ENCODE measurements around the gene IL1RAP.
"Not testable (repeated sequence)": the region's sequence is repeated elsewhere in the genome, so short reads cannot be mapped to it uniquely, and the experiment has no call there.

The IL1RAP gene, protein sequence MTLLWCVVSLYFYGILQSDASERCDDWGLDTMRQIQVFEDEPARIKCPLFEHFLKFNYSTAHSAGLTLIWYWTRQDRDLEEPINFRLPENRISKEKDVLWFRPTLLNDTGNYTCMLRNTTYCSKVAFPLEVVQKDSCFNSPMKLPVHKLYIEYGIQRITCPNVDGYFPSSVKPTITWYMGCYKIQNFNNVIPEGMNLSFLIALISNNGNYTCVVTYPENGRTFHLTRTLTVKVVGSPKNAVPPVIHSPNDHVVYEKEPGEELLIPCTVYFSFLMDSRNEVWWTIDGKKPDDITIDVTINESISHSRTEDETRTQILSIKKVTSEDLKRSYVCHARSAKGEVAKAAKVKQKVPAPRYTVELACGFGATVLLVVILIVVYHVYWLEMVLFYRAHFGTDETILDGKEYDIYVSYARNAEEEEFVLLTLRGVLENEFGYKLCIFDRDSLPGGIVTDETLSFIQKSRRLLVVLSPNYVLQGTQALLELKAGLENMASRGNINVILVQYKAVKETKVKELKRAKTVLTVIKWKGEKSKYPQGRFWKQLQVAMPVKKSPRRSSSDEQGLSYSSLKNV

DNA sequence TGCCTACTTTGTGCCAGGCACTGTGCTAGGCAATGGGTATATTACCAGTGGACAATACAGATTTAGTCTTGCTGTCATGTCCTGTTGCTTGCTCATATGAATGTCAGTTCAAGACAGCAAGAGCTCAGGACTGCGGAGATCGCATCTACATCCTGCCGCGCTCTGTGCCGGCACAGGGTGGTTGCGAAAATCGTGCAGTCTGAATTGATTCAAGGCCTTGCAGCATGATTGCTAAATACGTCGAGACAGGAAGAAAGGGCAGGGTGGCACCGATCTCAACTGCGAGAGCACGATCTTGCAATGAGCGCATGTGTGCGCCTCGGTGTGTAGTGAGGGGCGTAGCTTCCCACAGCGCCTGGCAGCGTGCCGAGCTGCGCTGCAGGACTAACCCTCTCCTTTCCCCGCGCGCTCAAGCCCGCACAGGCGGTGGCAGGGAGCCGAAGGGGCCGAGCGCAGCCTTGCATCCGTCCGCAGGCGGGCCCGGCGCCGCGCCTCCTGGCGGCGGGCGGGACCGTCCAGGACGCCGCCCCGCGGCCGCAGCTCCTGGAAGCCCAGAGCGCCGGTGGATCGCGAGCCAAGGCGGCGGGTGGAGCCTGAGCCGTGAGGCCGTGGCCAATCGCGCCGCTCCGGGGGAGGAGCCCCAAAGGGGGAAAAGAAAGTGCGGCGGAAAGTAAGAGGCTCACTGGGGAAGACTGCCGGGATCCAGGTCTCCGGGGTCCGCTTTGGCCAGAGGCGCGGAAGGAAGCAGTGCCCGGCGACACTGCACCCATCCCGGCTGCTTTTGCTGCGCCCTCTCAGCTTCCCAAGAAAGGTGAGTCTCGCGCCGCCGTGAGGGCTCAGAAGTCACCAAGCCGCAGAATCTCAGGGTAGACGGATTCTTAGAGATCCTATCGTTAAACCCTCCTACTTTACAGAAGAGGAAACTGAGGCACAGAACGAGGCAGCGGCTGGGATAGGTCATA, at the start of gene IL1RAP:
Gene IL1RAP, plus strand, starts transcription at position 677 of the 962 bp plus-strand sequence. CDS start 50,205 bp downstream, outside the sequence.
- DNase-seq (ENCODE audit: low spot score), result peak; percentile 95

DNA sequence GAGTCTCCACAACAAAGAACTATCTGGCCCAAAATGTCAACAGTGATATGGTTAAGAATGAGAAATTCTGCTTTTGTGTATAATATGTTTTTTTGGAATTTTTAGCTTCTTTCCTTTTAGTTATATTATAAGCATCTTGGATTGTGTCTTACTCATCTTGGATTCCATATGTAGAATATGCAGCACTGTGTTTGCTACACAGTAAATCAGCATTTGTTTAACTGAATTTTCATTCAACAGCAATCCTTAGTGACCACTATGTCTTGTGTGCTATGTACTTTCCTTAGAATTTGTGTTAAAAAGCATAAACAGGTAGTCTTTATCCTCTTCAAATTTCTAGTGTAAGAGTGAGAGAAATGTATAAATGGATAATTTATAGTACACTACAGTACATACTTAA, 46.0 kb upstream of the IL1RAP start:
- DNase-seq (ENCODE audit: low spot score), result no peak

DNA sequence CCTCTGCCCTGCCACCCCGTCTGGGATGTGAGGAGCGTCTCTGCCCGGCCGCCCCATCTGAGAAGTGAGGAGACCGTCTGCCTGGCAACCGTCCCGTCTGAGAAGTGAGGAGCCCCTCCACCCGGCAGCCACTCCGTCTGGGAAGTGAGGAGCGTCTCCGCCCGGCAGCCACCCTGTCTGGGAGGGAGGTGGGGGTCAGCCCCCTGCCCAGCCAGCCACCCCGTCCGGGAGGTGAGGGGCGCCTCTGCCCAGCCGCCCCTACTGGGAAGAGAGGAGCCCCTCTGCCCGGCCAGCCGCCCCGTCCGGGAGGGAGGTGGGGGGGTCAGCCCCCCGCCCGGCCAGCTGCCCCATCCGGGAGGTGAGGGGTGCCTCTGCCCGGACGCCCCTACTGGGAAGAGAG, 40.6 kb upstream of the IL1RAP start:
- not testable (repeated sequence) for DNase-seq (ENCODE audit: low spot score)

DNA sequence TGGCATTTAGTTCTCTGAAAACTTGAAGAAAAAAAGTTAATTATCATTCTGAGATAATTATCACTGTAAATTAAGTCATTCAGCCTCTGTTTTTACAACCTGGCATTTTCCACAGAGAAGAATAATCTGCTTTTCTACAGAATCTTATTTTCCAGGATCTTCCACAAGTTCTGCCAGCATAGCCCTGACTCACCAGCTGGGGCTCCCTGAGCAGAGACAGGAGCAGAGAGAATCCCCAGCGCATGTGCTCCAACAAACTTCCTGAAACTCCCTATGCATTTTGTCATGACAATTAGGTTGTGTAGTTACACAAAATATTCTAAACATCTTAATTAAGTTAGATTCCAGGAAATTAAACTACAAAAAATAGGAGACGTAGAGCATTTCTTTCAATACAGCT, 32.1 kb upstream of the IL1RAP start:
- DNase-seq (ENCODE audit: low spot score), result no peak

DNA sequence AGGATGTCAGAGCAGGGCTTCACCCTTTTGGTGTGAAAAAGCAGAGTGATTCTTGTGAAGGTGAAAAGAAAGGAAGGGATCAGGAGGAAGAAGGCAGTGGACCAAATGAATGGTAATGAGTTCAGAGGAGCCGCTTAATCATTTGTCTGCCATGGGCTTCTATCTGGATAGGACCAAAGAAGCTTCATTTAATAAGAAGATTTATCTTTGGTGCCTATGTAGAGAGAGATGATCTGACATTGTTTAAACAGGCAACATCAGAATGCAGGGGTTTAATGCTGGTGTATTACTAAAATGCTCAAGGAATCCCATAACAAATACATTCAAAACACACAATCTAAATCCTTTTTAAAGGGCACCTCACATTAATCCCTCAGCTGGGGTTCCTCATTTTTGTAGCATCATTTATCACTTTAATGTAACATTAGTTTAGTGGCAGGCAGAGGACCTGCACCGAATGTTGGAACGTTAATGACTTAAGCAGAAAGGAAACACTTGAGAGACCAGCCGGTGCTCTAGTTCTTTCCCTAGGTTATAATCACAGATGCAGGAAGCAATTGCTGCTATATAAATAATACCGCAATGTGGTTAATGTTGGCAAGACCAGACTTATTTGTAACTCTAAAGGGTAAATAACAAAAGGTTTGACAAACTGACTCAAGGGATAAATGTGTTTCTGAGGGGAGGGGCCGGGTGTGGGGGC, 27.9 kb upstream of the IL1RAP start:
- no peak for DNase-seq (ENCODE audit: low spot score)

DNA sequence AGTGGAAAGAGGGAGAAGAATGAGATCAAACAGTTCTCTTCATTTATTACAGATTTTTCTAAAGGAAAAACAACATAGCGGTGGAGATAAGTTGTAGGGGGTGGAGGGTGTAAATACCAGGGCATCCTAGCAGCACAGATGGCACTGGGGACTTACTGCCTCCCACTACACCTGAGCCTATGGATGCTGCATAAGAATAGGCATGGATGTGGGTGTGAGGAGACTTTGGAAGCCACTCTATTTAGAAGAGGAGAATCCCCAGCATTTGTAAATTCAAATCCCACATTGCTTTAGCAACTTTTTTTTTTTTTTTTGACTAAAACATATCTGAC, 27.4 kb upstream of the IL1RAP start:
- no peak for DNase-seq (ENCODE audit: low spot score)

DNA sequence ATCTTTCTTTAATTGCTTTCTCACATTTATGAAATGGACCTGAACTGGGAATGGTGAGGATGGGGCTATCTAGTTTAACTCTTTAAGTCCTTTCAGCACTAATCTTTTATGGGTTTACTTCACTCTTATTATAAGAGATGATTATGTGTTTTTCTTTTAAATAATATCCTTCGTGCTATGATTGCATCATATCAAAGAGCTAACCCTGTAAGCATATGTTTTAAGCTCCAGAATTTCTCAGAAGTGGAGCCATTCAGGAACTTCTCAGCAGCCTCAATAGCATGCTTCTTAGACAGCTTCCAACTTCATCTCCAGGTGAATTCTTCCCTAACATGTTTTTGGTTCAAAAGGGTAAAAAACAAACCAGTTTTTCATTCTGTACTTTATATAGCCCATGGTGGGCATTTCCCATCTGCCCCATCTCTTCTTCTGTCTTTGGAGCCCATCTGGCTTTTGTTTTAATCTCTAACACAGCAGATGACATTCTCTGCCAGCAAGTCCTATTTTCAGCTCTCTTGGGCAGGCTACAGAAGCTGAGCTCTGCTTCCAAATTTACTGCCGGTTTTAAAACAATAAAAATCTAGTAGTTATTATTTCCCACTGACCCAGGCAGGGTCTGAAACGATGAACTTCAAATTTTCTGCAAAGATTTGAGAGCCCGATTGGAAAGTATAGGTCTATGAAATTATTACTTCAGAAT, 26.8 kb upstream of the IL1RAP start:
- DNase-seq (ENCODE audit: low spot score), result no peak

DNA sequence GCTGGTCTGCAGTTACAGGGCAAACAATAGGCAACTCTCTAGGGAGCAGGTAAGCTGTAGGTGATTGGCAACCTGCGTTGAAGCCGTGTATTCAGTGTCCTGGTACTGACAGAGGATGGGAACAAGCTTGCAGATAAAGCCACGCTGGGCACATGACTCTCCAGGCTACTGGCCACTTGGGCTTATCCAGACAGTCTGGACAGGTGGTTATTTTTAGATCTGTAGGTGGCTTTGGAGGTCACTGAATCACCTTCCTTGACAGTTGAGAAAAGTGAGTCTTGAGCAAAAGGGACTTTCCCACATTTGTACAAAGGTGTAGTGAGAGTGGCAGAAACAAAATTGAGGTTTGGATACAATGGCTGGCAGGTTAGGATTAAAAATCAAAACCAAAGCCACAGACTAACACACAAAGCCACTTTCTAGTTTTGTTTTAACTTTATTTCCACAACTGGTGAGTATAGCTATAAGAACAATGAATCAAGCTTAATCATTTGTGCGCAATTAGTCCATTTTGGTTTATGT, 22.3 kb upstream of the IL1RAP start:
- DNase-seq (ENCODE audit: low spot score), result no peak

DNA sequence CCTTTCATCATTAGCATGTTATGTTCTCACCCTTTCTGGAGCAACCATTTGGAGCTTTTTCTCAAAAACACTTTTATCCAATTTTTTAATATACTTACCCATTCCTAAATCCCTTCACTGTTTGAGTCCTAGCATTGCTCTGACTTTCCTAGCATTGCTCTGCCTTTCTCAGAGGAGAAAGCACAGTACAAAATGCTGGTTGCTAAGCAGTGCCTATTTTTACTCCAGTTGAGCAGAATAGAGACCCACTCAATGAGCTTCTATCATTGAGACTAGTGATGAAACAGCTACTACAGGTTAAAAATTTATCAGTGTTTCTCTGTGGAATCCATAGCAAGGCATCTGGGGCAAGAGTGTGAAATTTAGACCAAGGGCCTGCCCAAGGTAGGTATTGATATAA, 21.8 kb upstream of the IL1RAP start:
- DNase-seq (ENCODE audit: low spot score), result no peak

DNA sequence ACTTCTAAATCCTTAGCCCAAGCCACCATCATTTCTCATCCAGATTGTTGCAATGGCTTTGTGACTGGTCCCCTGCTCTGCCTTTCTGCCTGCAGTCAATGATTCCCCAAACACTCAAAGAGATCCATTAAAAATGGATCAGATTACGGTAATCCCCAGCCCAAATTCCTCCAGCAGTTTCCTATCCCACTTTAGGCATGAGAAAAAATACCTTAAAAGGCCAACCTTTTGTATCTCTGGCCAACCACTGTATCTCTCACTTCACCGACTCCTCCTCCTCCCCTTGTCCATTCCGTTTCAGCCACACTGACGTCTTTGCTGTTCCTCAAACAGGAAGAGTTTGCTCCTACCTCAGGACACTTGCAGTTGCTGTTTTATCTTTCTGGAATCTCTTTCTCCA, 20.9 kb upstream of the IL1RAP start:
- DNase-seq (ENCODE audit: low spot score), result no peak

DNA sequence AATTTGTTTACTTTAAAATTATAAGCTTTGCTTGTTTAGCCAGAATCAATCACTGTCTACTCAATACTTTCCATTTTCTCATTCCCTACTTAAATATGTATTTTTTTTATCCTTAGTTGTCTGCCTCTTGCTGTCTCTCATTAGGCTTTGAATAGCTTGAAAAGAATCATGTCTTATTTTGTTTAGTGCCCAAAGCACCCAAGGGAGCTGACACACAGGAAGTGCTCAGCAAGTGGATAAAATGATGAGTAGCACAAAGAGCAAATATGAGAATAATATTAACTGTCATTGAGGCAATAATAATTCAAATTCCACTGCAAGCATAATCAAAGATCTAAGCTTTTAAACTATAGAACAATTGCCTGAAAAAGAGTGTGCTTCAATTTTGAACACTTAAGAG, 19.0 kb upstream of the IL1RAP start:
- DNase-seq (ENCODE audit: low spot score), result no peak

DNA sequence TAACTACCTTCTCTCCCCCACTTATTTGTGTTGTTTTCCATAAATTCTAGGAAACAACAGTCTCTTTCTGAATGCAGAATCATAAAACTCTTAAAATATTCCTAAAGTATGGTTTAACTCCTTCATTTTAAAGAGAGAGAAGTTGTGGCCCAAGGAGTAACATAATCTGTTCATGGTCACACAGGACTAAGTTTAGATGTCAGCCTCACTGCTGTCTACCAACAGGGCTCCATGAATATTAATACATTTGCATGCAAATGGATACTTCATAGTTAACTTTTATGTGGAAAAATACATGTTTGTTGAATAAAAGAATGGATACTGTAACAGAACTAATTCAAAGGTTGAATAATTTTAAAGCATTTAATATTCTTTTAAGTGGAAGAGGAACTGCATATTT, 18.5 kb upstream of the IL1RAP start:
- DNase-seq (ENCODE audit: low spot score), result no peak

DNA sequence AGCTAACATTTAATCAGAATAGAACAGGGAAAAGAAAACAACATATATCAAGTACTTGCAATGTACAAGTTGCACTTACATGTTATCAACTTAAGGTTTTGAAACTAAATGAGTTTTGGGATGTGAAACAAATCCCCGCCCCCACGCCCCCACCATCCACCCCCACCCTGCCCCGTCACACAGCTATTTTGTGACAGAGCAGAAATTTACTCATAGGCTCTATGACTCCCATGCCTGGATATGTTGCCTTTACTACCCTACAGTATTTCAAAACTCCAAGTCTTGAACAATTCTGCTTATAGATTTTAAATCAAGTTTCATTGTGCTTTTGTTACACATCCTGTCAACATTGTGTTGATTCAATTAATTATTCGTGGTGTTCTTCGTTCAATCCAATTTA, 18.1 kb upstream of the IL1RAP start:
- DNase-seq (ENCODE audit: low spot score), result no peak

DNA sequence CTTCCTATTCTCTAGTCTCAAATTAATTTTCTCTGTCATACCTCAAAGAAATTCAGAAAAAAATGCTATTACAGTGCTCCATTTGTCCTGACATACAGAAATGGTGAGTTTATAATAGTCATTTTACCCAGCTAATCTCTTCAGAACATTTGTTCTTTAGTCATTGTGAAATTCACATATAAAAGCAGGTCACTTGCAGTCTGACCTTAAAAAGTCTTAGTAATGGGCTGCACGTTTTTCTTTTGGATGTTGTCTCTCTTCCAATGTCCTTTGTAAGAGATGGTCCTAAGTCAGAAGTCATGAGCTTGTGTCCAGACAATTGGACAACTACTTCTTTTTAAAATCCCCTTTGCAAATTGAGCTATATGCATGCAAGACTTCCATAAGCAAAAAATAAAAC, 17.0 kb upstream of the IL1RAP start:
- no peak for DNase-seq (ENCODE audit: low spot score)

DNA sequence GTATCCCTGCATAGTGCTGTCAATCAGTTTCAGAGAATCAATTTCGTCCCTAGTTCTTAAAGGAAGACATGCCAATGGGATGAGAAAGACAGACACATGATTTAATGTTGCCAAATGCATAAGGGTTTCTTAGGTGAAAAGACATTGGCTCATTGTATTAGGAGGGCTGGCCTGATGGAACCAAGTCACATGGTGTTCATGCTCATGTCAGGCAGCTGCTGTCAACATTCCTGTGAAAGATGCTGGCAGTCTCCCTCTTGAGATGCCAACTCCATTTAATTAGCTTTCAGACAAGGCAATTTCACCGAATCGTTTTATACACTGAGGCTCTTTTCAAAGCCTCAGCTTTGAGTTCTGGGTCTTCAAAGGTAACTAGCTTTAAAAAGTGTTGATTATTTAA, 16.1 kb upstream of the IL1RAP start:
- no peak for DNase-seq (ENCODE audit: low spot score)

DNA sequence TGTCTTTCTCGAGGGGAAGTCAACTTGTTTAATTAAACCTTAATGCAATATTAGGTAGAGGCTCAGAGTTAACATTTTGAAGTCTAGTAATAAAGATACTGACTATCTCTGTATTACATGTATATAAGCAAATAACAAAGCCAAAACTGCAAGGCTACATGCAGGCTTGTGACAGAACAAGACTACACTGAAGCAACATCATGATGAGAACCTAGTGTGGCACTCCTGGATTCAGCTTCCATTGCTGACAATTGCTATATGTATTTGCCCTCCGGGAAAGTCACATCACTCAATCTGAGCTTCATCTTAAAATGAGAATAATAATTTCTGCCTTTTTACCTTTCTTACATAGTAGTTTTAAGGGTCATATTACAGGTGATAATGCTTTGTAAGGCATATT, 15.6 kb upstream of the IL1RAP start:
- DNase-seq (ENCODE audit: low spot score), result no peak

DNA sequence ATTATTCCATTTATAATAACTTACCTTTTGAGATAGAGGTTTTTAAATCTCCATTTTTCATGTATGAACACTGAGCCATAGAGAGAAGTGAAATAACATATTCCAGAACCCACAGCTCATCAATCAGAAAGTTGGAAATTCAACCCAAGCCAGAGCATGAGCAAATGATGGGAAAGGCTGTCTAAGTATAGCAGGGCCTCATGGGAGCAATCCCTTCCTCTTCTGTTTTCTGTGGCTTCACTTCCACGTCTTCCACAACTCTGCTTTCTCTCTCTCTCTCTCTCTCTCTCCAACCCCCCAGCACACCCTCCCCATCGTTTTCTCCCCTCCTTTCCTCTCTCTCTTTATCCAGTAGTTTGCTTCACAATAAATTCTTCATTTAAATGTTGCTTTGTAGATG, 14.8 kb upstream of the IL1RAP start:
- no peak for DNase-seq (ENCODE audit: low spot score)

DNA sequence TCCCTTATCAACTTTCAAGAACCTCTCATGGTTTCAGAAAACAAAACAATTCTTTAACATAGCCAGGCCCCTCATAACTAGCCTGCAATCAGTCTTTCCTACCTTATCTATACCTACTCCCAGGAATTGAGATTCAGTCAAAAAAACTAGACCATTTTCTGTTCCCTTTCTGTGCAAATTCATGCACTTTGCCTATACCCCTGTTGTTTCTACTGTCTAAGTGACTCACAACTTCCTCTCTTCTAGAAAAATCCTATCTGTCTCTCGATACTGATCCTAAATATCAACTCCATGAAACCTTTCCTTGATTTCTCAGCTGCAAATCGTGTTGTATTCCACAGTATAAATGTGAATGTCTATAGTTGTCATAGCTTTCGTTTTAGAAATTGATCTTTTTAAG, 10.9 kb upstream of the IL1RAP start:
- no peak for DNase-seq (ENCODE audit: low spot score)

DNA sequence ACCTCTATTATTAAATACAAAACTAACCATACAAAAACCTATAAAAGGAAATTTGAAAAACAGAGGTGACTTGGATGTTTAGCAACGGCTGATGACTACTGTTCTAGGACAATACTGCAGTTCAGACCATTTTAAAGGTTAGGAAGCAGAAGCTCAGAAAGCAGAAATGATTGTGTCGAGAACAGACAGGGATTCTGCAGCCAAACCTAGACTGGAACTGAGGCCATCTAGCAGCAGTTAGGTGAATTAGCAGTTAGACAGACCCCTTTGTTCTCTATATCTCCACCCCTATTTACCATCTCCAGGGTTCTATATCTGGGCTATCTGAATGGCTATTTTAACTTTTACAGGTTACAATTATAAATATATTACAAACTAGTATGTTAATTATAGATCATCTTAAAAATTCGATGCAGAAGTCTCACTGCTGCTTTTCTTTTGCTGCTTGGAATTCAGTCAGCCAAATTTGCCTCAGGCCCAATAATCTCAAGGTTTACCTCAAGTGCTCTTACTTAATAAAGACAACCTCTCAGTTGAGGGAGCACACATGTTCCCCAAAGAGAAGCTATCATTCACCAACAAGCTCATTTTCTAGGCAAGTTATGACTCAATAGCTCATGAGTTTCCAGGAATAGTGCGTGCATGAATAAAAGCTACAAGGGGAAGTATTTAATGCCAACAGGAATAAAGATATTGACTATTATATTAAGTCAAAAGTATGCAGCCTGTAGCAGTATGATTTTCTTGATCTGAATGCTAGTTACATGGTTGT, 9.3 kb upstream of the IL1RAP start:
- DNase-seq (ENCODE audit: low spot score), result no peak

DNA sequence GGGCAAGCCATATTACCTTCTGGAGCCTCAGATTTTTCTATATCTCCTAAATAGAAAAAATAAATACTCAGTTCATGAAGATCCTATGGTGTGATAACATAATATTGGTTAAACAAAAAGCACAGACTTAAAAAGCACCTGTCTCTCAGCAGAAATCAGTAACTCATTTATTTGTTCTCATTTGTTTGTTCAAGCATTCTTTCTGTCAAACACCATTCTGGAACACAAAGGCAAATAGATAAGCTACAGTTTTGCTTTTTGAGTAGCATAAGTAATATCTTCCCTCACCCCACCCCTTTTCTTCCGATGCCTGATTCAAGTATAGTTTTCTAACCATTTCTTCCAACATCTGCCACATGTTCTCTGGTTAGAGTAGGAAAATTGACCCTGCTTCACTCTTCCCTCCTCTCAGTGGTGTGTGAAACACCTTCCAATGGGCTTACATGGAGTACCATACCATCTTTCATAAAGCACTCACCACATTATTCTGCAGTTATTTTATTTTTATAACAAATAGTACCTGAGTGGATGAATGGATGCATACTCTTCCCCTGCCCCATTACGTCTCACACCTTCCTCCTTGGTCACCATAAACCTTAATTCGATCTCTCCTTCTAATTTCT, 8.4 kb upstream of the IL1RAP start:
- DNase-seq (ENCODE audit: low spot score), result no peak

Measured in AG08396 (cell line).